Stimulated activated naive CD4-positive, alpha-beta T cell treated with Interleukin-2 at 50 U/mL for 16 hours (primary cell): ENCODE results near the gene RNF175.

Experiments used
- DNase-seq: peaks from one replicate; lab custom pipeline; 2025; lab: John Stamatoyannopoulos, UW

The RNF175 gene

DNA sequence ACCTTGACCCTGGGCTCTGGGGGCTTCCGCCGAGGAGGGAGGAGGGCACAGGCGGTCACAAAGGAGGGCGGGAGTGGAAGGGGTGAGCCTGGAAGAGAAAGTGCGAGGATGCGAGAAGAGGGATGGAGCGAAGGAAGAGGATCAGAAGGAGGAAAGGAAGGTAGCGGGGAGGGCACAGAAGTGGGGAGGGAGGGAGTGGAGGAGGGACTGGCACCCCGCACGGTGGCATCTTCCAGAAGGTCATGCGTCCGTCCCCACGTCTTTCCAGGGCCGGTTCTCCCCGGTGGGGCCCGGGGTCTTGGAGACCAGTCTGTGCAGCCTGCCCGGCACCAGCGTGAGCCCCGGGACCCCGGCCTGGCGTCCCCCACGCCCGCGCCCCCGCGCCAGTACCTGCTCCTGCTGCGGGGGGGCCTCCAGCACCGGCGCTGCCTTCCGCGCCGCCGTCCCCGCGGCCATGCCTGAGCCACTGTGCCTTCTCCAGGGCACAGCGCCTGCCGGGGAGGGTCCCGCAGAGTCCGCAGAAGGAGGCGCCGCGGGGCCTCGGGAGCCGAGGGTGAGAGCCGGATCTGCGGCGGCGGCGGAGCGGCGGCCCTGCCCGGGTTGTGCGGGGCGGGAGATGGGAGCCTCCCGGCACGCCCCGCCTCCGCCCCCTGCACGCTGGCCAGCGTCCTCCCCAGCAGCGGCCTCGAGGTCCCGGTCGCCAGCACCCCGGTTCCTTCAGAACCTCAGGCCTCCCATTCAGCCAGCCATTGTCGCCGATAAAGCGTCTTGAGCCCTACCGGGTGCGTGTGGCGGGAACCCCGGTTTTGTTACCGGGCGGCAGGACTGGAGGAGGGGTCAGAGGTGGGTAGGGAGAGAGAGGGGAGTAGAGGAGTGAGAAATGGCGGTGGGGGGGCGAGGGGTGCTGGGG lies at the start of gene RNF175:
Gene RNF175, minus strand, starts transcription at position 618 of the 910 bp plus-strand sequence. Its CDS starts 162 bp downstream, at position 456.
- DNase-seq = no peak

DNA sequence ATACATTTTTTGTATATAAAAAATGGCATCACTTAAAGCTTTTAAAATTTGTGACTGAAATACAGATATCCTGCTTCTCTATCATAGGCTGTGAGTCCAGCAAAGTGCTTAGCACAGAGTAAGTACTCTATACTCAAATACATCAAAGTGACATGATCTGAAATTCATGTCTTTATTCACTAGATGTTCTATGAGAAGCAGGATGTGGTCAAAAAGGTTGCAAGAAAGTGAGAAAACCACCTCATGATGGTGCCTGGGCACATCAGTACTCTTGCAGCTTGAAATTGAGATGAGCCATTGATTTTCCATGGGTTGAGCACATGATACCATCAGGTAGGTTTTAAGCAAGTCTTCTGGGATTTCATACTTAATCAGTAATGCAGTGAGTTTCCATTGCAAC lies 49.5 kb upstream of the RNF175 start:
- DNase-seq = peak; percentile 0

DNA sequence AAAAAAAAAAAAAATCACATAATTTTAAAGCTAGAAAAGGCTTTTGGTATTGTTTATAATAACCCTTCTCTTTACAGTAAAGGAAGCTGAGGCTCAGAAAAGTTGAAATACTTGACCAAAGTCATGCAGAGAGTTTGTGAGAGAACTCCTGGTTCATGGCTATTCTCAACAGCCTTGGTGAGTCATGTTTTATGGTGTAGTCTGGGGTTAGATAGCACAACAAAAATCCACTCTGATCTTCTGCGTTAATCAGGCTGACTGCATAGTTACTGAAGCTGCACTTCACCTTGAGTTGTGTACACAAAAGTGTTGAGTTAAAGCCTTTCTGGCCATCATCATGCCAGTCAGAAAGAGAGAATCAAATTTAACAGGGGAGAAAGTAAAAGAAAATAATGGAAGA lies 48.4 kb upstream of the RNF175 start:
- no peak for DNase-seq

DNA sequence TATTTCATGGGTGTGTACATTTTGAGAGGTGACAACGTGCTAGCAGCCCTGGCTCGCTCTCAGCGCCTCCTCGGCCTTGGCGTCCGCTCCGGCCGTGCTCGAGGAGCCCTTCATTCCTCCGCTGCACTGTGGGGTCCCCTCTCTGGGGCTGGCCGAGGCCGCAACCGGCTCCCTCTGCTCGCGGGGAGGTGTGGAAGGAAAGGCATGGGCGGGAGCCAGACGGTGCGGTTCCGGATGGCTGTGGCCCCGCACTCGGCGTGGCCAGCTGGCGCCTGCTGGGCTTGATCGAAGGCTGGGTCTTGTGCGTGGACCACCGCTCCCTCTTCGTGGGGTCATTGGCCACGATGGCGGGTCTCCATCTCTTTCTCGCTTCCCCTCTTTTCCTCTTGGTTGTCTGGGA lies 46.2 kb upstream of the RNF175 start:
- no peak for DNase-seq

DNA sequence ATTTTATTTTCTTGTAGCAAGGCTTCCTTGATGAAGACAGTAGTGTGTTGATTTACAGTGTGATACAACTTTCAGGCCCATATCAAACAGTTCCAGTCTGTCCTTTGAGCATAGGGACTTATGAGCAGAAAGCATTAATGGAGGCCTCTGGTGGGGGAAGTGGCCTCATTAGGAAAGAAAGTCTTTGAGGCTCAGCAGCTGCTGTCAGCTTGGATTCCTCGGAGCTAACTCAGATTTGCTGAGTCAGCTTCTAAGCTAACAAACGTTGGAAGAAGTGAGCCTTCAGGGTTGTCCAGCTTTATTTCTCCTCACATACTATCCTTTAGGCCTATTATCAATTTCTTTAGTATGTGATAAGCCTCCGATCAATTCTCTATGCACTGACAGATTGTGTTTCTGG lies 44.9 kb upstream of the RNF175 start:
- DNase-seq = no peak

DNA sequence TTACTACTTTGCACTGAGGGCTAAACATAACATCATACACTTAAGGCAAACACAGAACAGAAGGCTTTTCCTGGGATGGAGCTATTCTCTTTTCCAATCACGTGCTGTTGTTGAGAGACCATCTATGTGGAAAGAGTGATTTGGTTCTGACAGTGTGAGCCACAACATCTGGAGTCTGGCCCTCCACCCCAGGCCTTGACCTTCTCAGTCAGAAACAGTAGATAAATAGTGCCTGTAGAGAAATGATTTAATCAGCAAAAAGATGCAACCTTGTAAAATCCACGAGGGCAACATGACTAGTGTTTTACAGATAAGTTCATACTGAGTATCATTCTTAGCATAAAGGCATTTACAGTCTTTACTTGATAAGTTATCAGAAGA lies 39.9 kb upstream of the RNF175 start:
- no peak for DNase-seq

DNA sequence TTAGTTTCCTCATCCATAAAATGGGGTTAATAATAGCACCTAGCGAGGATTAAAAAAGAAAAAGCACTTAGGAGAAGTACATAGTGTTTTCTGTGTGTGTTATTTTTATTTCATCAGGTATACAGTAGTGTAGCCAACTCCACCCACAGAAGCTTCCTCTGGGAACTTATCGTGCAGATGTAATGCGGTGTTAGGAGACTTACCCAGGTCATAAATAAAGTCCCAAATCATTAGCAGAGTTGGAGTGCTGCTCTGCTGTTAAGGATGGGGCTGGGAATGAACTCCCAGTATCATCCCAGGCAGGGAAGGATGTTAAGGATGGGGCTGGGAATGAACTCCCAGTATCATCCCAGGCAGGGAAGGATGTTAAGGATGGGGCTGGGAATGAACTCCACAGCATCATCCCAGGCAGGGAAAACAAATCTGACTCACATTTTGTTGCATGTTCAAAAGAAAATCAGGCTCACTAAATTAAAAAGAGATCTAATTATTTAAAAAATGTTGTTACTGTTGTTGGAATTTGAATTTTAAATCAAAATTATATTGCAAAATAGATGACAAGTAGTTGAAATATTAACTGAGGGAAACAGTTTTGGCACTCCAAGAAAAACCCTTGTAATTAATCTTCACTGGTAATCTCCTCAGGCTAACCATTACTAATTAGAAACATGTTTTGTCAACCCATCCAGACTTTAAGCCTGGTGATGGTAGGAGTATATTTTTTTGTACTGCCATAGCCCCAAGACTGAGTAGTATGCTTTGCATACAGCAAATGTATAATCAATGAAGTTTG lies 39.3 kb upstream of the RNF175 start:
- DNase-seq = no peak

DNA sequence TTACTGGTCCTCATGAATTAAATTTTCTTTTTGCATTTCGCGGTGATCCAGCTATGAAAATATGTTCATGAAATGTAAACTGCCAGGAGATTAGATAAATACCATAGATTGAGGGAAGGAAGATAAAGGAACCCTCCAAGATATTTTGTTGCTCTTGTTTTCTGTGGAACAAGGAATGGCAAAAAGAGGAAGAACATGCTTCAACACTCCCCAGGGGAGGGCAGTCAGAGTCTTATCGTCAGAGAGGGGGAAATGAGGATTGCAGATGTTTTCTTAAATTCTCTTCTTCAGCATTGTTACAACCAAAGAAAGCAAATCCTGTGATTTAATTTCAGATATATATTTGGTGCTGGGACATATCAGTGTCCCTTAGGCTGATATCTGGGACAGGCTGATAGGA lies 38.6 kb upstream of the RNF175 start:
- no peak for DNase-seq

DNA sequence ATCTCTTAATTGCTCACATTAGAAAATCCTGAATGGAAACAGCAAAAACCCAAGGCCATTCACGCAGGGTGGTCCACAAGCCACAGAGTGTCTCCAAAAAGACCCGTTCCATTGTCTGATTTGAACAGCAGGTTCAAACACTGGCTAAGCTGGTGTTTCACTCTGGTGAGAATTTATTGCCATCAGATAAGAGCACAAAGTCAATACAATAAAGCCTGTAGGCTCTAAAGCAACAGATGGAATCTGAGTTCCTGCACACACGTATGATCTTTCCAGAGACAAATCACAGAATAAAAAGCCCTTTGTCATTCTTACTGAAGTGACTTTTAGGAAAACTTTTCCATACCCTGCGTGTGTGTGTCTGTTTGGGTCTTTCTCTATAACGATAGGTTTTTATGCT lies 34.2 kb upstream of the RNF175 start:
- DNase-seq = no peak

DNA sequence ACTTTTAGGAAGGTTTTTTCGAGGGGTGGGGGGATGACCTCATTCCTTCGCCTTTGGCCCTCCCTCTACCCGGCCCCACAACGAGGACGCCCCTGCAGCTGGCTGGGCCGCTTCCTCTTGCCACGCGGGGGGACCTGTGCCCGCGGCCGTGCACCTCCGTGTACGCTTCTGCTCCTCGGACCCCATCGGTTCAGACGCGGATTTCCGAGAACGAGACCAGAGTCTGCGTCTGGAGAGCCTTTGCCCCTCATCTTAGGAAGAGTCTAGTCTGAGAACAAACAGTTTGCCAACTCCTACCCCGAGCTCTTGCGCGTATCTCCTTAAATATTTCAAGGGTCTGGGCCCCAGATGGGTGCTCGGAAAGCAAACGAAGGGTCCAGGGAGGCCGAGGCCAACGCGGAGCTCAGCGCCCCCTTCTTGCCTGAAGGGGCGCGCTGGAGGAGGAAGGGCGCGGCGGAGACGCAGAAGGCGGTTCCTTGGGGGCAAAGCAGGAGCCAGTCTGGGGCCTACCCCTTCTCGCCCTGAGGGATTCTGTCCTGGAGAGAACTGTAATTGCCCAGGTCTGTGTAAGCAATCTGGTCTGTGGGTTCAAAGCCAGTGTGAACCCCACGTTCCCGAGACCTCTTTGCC lies 32.9 kb upstream of the RNF175 start:
- no peak for DNase-seq

DNA sequence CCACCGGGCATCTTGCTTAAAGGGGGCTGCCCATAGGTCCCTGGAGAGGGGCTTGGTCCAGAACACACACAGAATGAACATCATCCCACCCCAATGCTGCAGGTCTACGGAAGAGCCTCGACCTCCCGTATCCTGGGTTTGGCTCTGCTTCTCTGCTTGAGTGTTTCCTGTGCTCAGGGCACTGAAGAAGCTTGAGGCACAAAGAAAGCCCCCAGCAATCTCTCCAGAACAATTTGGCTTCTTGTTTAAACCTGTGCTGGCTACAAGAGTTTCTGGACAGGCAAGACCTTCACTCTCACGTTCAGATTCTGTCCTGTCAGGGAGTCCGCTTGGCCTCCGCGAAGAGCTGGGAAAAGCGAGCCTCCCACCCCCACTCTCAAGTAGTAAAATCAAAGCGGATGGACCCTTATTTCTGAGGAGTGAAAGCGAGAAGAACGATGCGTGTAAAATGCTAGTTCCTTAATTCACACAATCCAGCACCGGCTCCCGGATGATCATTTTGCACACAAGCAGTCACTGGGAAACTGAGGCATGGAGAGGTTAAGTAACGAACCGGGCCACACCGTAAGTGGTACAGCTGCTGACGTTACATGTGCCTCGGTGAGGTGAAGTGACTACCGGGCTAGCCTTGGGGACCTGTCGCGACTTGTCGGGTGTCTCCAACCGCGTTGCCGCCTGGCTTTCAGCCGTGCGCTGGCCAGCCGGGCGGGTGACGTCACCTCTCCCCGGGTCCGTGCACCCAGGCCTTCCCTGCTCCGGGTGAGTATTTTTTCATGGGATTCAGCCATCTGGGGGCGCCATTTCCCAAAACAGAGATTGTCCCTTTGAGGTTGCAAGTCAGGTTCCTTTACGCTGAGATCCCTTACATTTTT lies 32.2 kb upstream of the RNF175 start:
- DNase-seq = no peak

DNA sequence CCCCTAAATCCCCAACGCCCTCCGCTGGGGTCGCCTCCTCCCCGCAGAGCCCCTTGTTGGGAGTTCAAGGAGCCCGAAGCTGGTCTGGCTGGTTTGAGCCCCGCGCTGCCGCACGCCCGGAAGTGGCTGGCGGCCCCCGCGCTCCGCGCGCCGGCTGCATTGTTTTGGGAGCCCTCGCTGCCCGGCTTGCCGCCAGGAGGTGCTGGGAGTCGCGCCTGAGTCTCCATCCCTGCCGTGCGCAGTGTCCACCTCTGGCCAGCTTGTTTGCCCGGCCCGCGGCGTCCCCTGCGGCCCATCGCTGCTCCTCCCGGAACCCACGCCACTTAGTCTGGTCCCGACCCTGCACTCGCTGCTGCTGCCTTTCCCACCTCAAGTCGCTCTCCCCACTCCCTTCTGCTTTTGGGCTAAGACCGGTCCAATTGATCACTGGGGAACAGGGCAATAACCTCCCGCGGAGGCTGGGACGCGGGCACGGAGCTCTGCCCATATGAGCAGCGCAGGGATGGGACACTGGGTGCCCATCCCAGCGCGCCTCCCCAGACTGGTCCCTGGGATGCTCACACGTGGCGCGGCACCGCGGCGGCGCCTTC lies 31.2 kb upstream of the RNF175 start:
- peak; percentile 2 for DNase-seq

DNA sequence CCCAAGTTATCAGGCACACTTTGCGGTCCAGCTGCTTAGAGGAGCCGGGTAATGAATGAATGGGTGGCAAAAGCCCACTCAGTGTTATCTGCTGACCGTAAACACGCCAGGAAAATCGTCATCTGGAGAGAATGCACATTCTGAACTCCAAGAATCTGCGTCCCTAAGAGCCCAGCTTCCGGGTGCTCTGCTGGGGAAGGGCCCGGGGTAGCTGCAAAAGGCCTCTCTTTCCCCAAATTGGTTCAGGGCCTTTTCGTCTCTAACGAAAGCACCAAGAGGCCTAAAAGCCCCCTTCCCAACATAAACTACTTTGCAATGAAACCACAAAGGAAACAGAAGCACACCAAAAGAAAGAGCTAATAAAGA lies 30.7 kb upstream of the RNF175 start:
- DNase-seq = no peak

DNA sequence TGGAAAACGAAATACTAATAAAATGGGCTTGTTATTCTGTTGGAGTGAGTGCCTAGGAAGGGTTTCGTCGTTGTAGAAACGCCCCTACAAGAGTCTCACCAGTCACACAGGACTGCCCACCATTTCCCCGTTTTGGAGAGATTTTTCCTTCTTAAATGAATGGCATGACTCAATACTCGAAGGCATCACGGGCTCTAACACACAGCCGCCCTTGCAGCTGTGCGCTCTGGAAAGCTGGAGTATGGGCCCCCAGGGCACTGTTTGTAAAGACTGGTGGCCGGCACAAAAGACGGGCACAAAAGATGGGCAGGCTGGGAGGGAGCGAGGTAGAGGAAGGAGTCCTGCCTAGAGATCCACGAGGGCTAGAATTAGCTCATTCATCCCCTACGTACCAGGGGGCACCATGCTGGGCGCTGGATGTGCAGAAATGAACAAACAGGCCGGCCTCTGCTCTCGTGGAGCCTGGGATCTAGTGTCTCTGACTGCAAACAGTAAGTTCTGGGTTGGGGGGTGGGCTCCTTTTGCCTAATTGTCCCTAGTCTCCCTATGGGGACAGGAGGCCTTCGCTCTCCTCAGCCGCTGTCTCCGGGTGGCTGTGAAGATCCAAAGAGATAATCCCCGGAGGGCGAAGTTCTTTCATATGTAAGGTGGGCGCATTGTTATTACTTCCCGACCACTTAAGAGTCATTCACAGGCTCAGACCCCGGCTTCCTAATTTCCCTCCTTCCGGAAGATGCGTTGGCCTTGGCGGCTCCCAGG lies 30.1 kb upstream of the RNF175 start:
- DNase-seq = no peak

DNA sequence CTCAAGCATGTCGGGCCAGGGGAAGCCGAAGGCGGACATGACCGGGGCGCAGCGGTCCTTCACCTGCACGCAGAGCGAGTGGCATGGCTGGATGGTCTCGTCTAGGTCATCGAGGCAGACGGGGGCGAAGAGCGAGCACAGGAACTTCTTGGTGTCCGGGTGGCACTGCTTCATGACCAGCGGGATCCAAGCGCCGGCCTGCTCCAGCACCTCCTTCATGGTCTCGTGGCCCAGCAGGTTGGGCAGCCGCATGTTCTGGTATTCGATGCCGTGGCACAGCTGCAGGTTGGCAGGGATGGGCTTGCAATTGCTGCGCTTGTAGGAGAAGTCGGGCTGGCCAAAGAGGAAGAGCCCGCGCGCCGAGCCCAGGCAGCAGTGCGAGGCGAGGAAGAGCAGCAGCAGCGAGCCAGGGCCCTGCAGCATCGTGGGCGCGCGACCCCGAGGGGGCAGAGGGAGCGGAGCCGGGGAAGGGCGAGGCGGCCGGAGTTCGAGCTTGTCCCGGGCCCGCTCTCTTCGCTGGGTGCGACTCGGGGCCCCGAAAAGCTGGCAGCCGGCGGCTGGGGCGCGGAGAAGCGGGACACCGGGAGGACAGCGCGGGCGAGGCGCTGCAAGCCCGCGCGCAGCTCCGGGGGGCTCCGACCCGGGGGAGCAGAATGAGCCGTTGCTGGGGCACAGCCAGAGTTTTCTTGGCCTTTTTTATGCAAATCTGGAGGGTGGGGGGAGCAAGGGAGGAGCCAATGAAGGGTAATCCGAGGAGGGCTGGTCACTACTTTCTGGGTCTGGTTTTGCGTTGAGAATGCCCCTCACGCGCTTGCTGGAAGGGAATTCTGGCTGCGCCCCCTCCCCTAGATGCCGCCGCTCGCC lies 28.8 kb upstream of the RNF175 start, which contains the start of gene SFRP2:
Gene SFRP2, minus strand, starts transcription at position 671 of the 864 bp plus-strand sequence. Its CDS starts 248 bp downstream, at position 423.
- DNase-seq = no peak

DNA sequence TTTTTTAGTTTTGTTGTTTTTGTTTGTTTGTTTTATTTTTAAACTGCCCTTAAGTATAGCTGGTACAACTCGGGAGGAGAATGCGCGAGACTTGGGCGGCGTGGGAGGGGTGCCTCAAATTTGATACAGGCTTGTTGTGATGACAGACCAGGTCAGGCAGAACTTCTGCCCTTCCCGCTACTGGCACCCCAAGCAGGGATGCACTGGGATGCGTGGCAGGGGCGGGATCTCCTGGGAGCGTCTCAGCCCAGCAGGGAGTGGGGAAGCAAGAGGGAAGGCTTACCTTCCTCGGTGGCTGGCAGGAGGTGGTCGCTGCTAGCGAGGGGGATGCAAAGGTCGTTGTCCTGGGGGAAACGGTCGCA lies 28.2 kb upstream of the RNF175 start:
- DNase-seq = no peak

DNA sequence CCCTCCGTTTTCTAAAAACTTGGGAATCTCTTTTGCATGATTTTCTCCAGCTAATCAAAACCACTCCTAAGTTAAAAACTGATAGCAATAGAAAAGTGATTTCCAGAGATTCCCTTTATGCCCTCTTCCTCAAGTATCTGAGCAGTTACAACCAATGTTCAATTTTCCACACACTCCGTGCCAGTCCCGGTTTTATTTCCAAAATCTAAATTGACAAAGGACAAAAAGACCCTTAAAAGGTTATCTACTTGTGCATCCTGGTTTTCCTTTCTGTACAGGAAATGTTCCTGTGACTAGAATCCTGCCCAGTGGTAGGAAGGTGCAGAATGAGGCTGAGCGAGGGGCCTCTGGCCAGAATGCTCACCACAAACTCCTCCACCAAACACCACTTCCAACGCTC lies 27.8 kb upstream of the RNF175 start:
- DNase-seq = no peak

DNA sequence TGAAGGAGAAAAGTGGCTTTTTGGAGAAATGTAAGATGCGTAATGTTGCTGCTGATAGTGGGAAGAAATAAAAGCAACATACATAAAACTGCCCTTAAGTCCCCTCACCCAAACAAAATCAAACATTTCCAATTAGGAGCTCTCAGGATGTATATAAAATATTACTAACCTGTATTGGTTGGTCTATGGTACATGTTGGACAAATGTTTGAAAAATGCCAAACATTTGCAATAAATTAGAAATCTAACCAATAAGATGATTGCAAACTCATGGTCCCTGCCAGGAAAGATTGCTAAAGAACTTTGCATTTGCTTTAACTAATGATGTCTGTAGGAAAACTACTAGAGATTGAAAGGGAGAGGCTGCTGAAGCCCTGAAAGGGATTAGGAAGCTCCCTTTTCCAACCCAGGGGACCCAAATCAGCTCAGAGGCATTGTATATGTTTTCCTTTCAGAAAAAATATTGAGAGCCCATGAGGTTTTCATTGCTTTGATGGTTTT lies 27.3 kb upstream of the RNF175 start:
- DNase-seq = no peak

DNA sequence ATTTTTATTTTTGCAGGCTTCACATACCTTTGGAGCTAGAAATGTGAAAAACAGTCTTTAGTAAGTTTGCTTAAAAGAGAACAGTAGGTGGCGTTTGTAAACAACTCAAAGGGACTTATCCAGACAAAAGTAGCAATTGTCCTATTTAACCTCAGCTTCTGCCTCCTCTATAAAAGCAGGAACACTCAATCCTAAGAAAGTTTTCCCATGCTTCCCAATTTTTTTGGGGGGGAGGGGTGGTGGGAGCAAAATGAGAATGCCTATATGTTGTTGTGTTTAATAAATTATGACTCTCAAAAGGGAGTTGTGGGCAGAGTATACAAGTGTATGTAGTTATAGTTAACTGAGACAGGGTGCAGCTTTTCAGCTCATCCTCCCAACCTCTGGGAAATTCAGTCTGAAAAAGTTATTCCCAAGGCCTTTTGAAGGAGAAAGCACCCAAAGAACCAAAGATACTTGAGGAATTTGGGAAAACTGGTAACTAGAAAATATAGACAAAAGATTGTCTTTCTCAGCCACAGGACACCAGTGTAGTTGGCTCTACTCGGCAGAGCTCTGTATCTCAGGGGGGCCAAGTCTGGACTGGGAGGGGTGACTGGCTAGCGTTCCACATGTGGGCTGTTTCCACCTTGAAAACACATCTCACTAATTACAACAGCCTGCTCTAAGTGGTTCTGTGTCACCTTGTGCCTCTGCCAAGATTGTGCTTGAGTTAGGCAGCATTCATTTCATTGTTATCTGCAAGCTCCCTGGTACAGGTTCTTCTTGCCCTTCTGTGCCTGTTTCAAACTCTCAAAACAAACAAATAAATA lies 26.3 kb upstream of the RNF175 start:
- no peak for DNase-seq
